Measurements from ENCODE around the gene LDLRAD4. TPM values are rescaled to one million over a fixed set of nuclear protein-coding genes. Genes with fewer than 3 reads are reported as not detected.

LDLRAD4 gene
- total RNA-seq, 1 experiment from 2014 or later, result not detected

GRCh38 chr18:13510594-13510993 is 292.0 kb downstream of the LDLRAD4 start:
- CTCF ChIA-PET, result no interaction called here
- no peak overlapping the region for H3K4me3 ChIP-seq (ENCODE audit: low read length)
- BruUV-seq (replicated peaks), result no TSS peak

GRCh38 chr18:13511961-13512577 is 293.5 kb downstream of the LDLRAD4 start:
- CTCF ChIA-PET, result no interaction called here
- no peaks in the 10 kb centered on the region for H3K36me3 ChIP-seq (ENCODE audit: low read depth, low read length)

More at GRCh38 chr18:13510594-13510993, 292.0 kb downstream of the LDLRAD4 start:
- no peak for ATAC-seq
- POLR2A ChIA-PET (ENCODE audit: unreplicated experiment), result no interaction called here
- no peaks in the 10 kb centered on the region for H3K9me2 ChIP-seq (replicated peaks; ENCODE audit: low read length)
- no peak overlapping the region for H3K9ac ChIP-seq (ENCODE audit: low read length)
- intact Hi-C loops (cut with micrococcal nuclease), result no loop called here
- no peak overlapping the region for H2AFZ ChIP-seq (ENCODE audit: low read length)
- no peaks in the 10 kb centered on the region for H3K79me2 ChIP-seq (ENCODE audit: low read length)
- no peak for DNase-seq
- no peak overlapping the region for H3K27ac ChIP-seq (ENCODE audit: low read length)
- no peak overlapping the region for H3K4me2 ChIP-seq (ENCODE audit: low read length)
- peaks cover 85% of the 10 kb centered on the region for H3K27me3 ChIP-seq (ENCODE audit: low read length)
- no peaks in the 10 kb centered on the region for H4K20me1 ChIP-seq (ENCODE audit: low read length)
- H3F3A ChIP-seq (ENCODE audit: low read length, unreplicated experiment), result no peaks in the 10 kb centered on the region
- no peak for TF ChIP-seq CTCF (conservative IDR thresholded peaks at IDR 0.05; ENCODE audit: low read depth, low read length)
- no peaks in the 10 kb centered on the region for H3K4me1 ChIP-seq (ENCODE audit: insufficient read depth, low read length)
- H3K9me3 ChIP-seq (ENCODE audit: low read length), result no peaks in the 10 kb centered on the region
- no peaks in the 10 kb centered on the region for H3K36me3 ChIP-seq (ENCODE audit: low read depth, low read length)

DNA sequence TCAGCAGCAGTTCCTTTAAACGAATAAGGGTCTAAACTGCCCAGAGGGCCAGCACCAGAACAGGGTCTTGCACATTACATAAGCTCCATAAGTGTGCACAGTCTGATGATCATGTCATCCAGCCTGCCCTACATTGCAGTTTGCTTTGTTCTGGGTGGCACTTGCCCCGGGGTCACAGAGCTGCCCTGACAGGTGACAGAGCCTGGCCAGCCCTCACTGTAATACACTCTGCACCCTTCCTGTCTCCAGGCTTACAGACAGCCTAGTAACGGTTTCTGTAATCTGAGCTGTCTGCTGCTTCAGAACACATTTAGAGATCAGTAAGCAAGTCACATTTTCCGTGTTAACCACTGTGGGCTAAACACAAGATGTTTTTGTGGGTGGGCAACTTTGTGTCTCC is 294.5 kb downstream of the LDLRAD4 start:
- Histone ChIP-seq H3K4me1 (ENCODE audit: insufficient read depth, low read length) (no peaks in the 10 kb centered on the region), H3K9me3 (ENCODE audit: low read length) (no peaks in the 10 kb centered on the region), H3K36me3 (ENCODE audit: low read depth, low read length) (no peaks in the 10 kb centered on the region), H3F3A (ENCODE audit: low read length, unreplicated experiment) (no peaks in the 10 kb centered on the region), H3K4me2 (ENCODE audit: low read length) (no peak overlapping the region), H2AFZ (ENCODE audit: low read length) (no peak overlapping the region), H3K79me2 (ENCODE audit: low read length) (no peaks in the 10 kb centered on the region), H3K27ac (ENCODE audit: low read length) (no peak overlapping the region), H3K9ac (ENCODE audit: low read length) (no peak overlapping the region), H3K27me3 (ENCODE audit: low read length) (peaks cover 86% of the 10 kb centered on the region), H3K9me2 (replicated peaks; ENCODE audit: low read length) (no peaks in the 10 kb centered on the region), H4K20me1 (ENCODE audit: low read length) (no peaks in the 10 kb centered on the region), H3K4me3 (ENCODE audit: low read length) (no peak overlapping the region)
- BruUV-seq (replicated peaks), result no TSS peak
- CTCF ChIA-PET, result no interaction called here
- no peak for ATAC-seq
- POLR2A ChIA-PET (ENCODE audit: unreplicated experiment), result no interaction called here
- intact Hi-C loops (cut with micrococcal nuclease), result no loop called here
- TF ChIP-seq EZH2 (IDR thresholded peaks at IDR 0.05; ENCODE audit: low read length, unreplicated experiment) (no peak), EZH2phosphoT487 (IDR thresholded peaks at IDR 0.05; ENCODE audit: borderline replicate concordance, low read length) (no peak), CTCF (conservative IDR thresholded peaks at IDR 0.05; ENCODE audit: low read depth, low read length) (no peak)
- no peak for DNase-seq

More at GRCh38 chr18:13511961-13512577, 293.5 kb downstream of the LDLRAD4 start:
- Histone ChIP-seq H3K9me3 (ENCODE audit: low read length) (no peaks in the 10 kb centered on the region), H3K4me3 (ENCODE audit: low read length) (no peak overlapping the region), H3K27ac (ENCODE audit: low read length) (no peak overlapping the region), H3K9me2 (replicated peaks; ENCODE audit: low read length) (no peaks in the 10 kb centered on the region), H3K4me2 (ENCODE audit: low read length) (no peak overlapping the region), H4K20me1 (ENCODE audit: low read length) (no peaks in the 10 kb centered on the region), H3K9ac (ENCODE audit: low read length) (no peak overlapping the region), H3K27me3 (ENCODE audit: low read length) (peaks cover 81% of the 10 kb centered on the region), H3F3A (ENCODE audit: low read length, unreplicated experiment) (no peaks in the 10 kb centered on the region), H3K4me1 (ENCODE audit: insufficient read depth, low read length) (no peaks in the 10 kb centered on the region), H3K79me2 (ENCODE audit: low read length) (no peaks in the 10 kb centered on the region), H2AFZ (ENCODE audit: low read length) (no peak overlapping the region)
- no TSS peak for BruUV-seq (replicated peaks)
- DNase-seq (no peak), ATAC-seq (no peak)
- POLR2A ChIA-PET (ENCODE audit: unreplicated experiment), result no interaction called here
- intact Hi-C loops (cut with micrococcal nuclease), result no loop called here
- TF ChIP-seq CTCF (conservative IDR thresholded peaks at IDR 0.05; ENCODE audit: low read depth, low read length) (no peak), EZH2 (IDR thresholded peaks at IDR 0.05; ENCODE audit: low read length, unreplicated experiment) (no peak), EZH2phosphoT487 (IDR thresholded peaks at IDR 0.05; ENCODE audit: borderline replicate concordance, low read length) (no peak)
